Endothelial cell of umbilical vein (primary cell): ENCODE data around the gene CNP.

Experiments
- EZH2 ChIP-seq: IDR thresholded peaks from 2 replicates; pipeline ENCODE4 v1.6.1; 2012; ENCODE audit warnings: borderline replicate concordance, low read depth, mild to moderate bottlenecking, moderate library complexity, low read length, inconsistent platforms; ENCODE audit not compliant: severe bottlenecking
- FOS ChIP-seq: IDR thresholded peaks from 2 replicates; pipeline ENCODE4 v1.6.1; 2011; ENCODE audit warnings: mild to moderate bottlenecking, low read length, moderate library complexity, borderline replicate concordance; ENCODE audit not compliant: insufficient read depth
- GATA2 ChIP-seq: IDR thresholded peaks from 2 replicates; pipeline ENCODE4 v1.7.0; 2011; ENCODE audit warnings: low read depth, mild to moderate bottlenecking, moderate library complexity, mixed read lengths, low read length; ENCODE audit not compliant: insufficient read length, insufficient read depth
- JUN ChIP-seq: IDR thresholded peaks from 2 replicates; pipeline ENCODE4 v1.6.1; 2011; ENCODE audit warnings: borderline replicate concordance, low read depth; ENCODE audit not compliant: insufficient read length, insufficient read depth
- MYC ChIP-seq: IDR thresholded peaks from one replicate; pipeline ENCODE4 v1.6.1; 2011; ENCODE audit warnings: mild to moderate bottlenecking, low read depth, low read length
- POLR2A ChIP-seq: IDR thresholded peaks from 2 replicates; pipeline ENCODE4 v1.6.1; 2012; ENCODE audit warnings: low read depth, mild to moderate bottlenecking, control low read depth, low read length
- POLR2AphosphoS5 ChIP-seq: IDR thresholded peaks from 2 replicates; pipeline ENCODE4 v1.6.1; 2012; ENCODE audit warnings: low read depth, mild to moderate bottlenecking, control low read depth, low read length, moderate library complexity; ENCODE audit not compliant: insufficient read depth
- TF ChIP-seq, protein P1 (sequence below), 2 donors: IDR thresholded peaks; 1 replicate in 1 of 2; 2 replicates in 1 of 2; pipeline ENCODE4 v1.5.1; 2011; ENCODE audit warnings: low read length in 2 of 2, mild to moderate bottlenecking in 2 of 2, moderate library complexity in 2 of 2, control low read depth in 1 of 2, inconsistent platforms in 1 of 2, low read depth in 1 of 2; ENCODE audit not compliant: insufficient read depth in 1 of 2; ENCODE audit errors: extremely low read depth in 1 of 2
- TF ChIP-seq, protein P2 (sequence below): IDR thresholded peaks from 2 replicates; pipeline ENCODE4 v1.6.1; 2011; ENCODE audit not compliant: insufficient read depth, insufficient read length

GRCh38 chr17:42005166-42005565, 38.6 kb downstream of the CNP start:
- TF ChIP-seq, protein P1, sequence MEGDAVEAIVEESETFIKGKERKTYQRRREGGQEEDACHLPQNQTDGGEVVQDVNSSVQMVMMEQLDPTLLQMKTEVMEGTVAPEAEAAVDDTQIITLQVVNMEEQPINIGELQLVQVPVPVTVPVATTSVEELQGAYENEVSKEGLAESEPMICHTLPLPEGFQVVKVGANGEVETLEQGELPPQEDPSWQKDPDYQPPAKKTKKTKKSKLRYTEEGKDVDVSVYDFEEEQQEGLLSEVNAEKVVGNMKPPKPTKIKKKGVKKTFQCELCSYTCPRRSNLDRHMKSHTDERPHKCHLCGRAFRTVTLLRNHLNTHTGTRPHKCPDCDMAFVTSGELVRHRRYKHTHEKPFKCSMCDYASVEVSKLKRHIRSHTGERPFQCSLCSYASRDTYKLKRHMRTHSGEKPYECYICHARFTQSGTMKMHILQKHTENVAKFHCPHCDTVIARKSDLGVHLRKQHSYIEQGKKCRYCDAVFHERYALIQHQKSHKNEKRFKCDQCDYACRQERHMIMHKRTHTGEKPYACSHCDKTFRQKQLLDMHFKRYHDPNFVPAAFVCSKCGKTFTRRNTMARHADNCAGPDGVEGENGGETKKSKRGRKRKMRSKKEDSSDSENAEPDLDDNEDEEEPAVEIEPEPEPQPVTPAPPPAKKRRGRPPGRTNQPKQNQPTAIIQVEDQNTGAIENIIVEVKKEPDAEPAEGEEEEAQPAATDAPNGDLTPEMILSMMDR (IDR thresholded peaks at IDR 0.05; ENCODE audit: extremely low read depth in 1 of 2, insufficient read depth in 1 of 2, low read depth in 1 of 2, low read length in 2 of 2) = no peak
- TF ChIP-seq POLR2AphosphoS5 (no peak), EZH2 (no peak), FOS (no peak), POLR2A (no peak), MYC (no peak), GATA2 (no peak), JUN (no peak)
- TF ChIP-seq, protein P2, sequence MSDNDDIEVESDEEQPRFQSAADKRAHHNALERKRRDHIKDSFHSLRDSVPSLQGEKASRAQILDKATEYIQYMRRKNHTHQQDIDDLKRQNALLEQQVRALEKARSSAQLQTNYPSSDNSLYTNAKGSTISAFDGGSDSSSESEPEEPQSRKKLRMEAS = no peak
